NOMO-1 treated with DMSO at 0.1 percent for 48 hours (cell line): ENCODE results near the gene CACNA1H.

Source experiments
- DNase-seq: peaks from one replicate; lab custom pipeline; 2025; ENCODE audit not compliant: unreplicated experiment; lab: John Stamatoyannopoulos, UW

The CACNA1H gene

GRCh38 chr16:1122398-1122765 is 30.5 kb upstream of the CACNA1H start:
- DNase-seq: no peak

- no peak for DNase-seq
Measured at GRCh38 chr16:1123525-1124230, 29.2 kb upstream of the CACNA1H start.

- DNase-seq: no peak
Measured at GRCh38 chr16:1124291-1124690, 28.6 kb upstream of the CACNA1H start.

GRCh38 chr16:1124795-1125194 is 28.1 kb upstream of the CACNA1H start:
- no peak for DNase-seq

- DNase-seq: no peak
Measured at GRCh38 chr16:1125471-1125870, 27.4 kb upstream of the CACNA1H start.

- DNase-seq: no peak
Measured at GRCh38 chr16:1126044-1126443, 26.9 kb upstream of the CACNA1H start.

GRCh38 chr16:1126586-1126985 is 26.3 kb upstream of the CACNA1H start:
- DNase-seq: no peak

GRCh38 chr16:1127101-1127500 is 25.8 kb upstream of the CACNA1H start:
- DNase-seq: no peak

- no peak for DNase-seq
Measured at GRCh38 chr16:1127971-1128715, 24.8 kb upstream of the CACNA1H start.

- DNase-seq: no peak
Measured at GRCh38 chr16:1129106-1129960, 23.6 kb upstream of the CACNA1H start.

GRCh38 chr16:1130382-1130781 is 22.5 kb upstream of the CACNA1H start:
- no peak for DNase-seq

- DNase-seq: no peak
Measured at GRCh38 chr16:1131378-1131994, 21.4 kb upstream of the CACNA1H start.

GRCh38 chr16:1132431-1132830 is 20.5 kb upstream of the CACNA1H start:
- DNase-seq: no peak

- no peak for DNase-seq
Measured at GRCh38 chr16:1133271-1133670, 19.6 kb upstream of the CACNA1H start.

GRCh38 chr16:1133810-1134520 is 18.9 kb upstream of the CACNA1H start:
- no peak for DNase-seq

- no peak for DNase-seq
Measured at GRCh38 chr16:1134776-1135458, 18.0 kb upstream of the CACNA1H start.

- DNase-seq: no peak
Measured at GRCh38 chr16:1135459-1135825, 17.5 kb upstream of the CACNA1H start.

- no peak for DNase-seq
Measured at GRCh38 chr16:1137604-1138003, 15.3 kb upstream of the CACNA1H start.

GRCh38 chr16:1140582-1141162 is 12.2 kb upstream of the CACNA1H start:
- DNase-seq: no peak

- DNase-seq: no peak
Measured at GRCh38 chr16:1141191-1141590, 11.7 kb upstream of the CACNA1H start.
